ENCODE data around the gene CAT. TPM values are rescaled to one million over a fixed set of nuclear protein-coding genes. Genes with fewer than 3 reads are reported as not detected.

Gene CAT
- total and polyA plus RNA-seq, 4 donors = 91.8 to 319 (median 106) TPM

DNA sequence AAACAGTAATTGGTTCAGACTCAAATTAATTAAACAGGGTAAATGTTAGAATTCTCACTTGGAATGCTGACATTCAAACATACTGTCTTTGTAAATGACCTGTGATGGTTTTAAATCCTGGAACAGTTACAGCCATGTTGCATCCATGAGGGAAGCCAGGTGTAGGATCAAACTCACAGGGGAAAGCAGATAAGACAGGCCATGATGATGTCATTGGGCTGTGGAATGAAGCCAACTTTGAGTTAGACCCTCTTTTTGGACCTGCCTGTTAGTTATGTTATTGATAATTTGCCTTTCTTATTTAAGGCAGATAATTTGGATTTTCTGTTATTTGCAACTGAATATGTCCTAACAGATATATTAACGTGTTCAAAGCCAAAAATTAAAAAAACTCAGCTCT lies 41.6 kb upstream of the CAT start:
- WGBS, 2 donors = 80 to 98% methylated on average over 1 of the region's 1 CpG
- Histone ChIP-seq H3K36me3 (ENCODE audit: control insufficient read depth in 4 of 4, insufficient read depth in 4 of 4, low read length in 4 of 4) (no peaks in the 10 kb centered on the region), H3K9me3 (ENCODE audit: control insufficient read depth in 4 of 4, insufficient read depth in 3 of 4, low read length in 3 of 4) (peaks cover 0 to 3% (median under 1%) of the 10 kb centered on the region in 4 donors), H3K4me1 (ENCODE audit: control insufficient read depth in 5 of 5, insufficient read depth in 5 of 5, low read length in 5 of 5) (no peaks in the 10 kb centered on the region), H3K9ac (ENCODE audit: insufficient read depth in 1 of 2, low read length in 2 of 2) (no peak overlapping the region), H3K4me3 (no peak overlapping the region), H3K27me3 (ENCODE audit: control insufficient read depth in 3 of 3, insufficient read depth in 3 of 3, low read length in 2 of 3) (no peaks in the 10 kb centered on the region), H3K27ac (ENCODE audit: low read depth in 1 of 2, low read length in 1 of 2) (no peak overlapping the region)
- TF ChIP-seq CTCF (IDR thresholded peaks at IDR 0.05; ENCODE audit: control extremely low read depth, extremely low read depth) = no peak
- DNase-seq (no peak), ATAC-seq (ENCODE audit: insufficient read depth, low FRiP score) (no peak)

- no peak overlapping the region for H3K4me3 ChIP-seq
- H3K36me3 ChIP-seq (ENCODE audit: control insufficient read depth in 4 of 4, insufficient read depth in 4 of 4, low read length in 4 of 4) = no peaks in the 10 kb centered on the region
- DNase-seq (no peak), ATAC-seq (ENCODE audit: insufficient read depth, low FRiP score) (no peak)
- WGBS, 2 donors = 81 to 82% methylated on average over 2 of the region's 2 CpGs
- H3K4me1 ChIP-seq (ENCODE audit: control insufficient read depth in 5 of 5, insufficient read depth in 5 of 5, low read length in 5 of 5) = no peaks in the 10 kb centered on the region
- no peak overlapping the region for H3K27ac ChIP-seq (ENCODE audit: low read depth in 1 of 2, low read length in 1 of 2)
- peaks cover 0 to 3% (median under 1%) of the 10 kb centered on the region in 4 donors for H3K9me3 ChIP-seq (ENCODE audit: control insufficient read depth in 4 of 4, insufficient read depth in 3 of 4, low read length in 3 of 4)
- H3K9ac ChIP-seq (ENCODE audit: insufficient read depth in 1 of 2, low read length in 2 of 2) = no peak overlapping the region
- no peak for TF ChIP-seq CTCF (IDR thresholded peaks at IDR 0.05; ENCODE audit: control extremely low read depth, extremely low read depth)
- H3K27me3 ChIP-seq (ENCODE audit: control insufficient read depth in 3 of 3, insufficient read depth in 3 of 3, low read length in 2 of 3) = no peaks in the 10 kb centered on the region
These were observed 40.9 kb upstream of the CAT start for GRCh38 chr11:34397811-34398210.

DNA sequence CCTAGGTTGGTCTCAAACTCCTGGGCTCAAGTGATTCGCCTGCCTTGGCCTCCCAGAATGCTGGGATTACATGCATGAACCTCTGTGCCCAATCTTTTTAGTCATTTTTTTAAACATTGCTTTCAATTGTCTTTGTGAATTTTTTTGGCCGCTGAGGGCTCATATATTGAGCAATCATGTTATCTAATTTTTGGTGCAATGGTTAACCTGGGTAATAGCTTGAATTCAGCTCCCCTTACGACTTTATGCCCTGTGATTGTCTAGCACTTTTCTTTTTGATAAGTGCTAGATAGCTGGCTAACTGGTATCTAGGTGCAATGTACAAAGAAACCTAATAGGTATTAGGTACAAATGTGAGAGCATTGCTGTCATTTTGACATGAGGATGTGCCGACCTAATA lies 35.3 kb upstream of the CAT start:
- no peak for TF ChIP-seq CTCF (IDR thresholded peaks at IDR 0.05; ENCODE audit: control extremely low read depth, extremely low read depth)
- Histone ChIP-seq H3K27me3 (ENCODE audit: control insufficient read depth in 3 of 3, insufficient read depth in 3 of 3, low read length in 2 of 3) (no peaks in the 10 kb centered on the region), H3K9ac (ENCODE audit: insufficient read depth in 1 of 2, low read length in 2 of 2) (no peak overlapping the region), H3K9me3 (ENCODE audit: control insufficient read depth in 4 of 4, insufficient read depth in 3 of 4, low read length in 3 of 4) (peaks cover 0 to 3% (median 0%) of the 10 kb centered on the region in 4 donors), H3K36me3 (ENCODE audit: control insufficient read depth in 4 of 4, insufficient read depth in 4 of 4, low read length in 4 of 4) (no peaks in the 10 kb centered on the region), H3K4me3 (no peak overlapping the region), H3K4me1 (ENCODE audit: control insufficient read depth in 5 of 5, insufficient read depth in 5 of 5, low read length in 5 of 5) (no peaks in the 10 kb centered on the region), H3K27ac (ENCODE audit: low read depth in 1 of 2, low read length in 1 of 2) (no peak overlapping the region)
- no peak for ATAC-seq (ENCODE audit: insufficient read depth, low FRiP score)
- 67 to 82% methylated on average over 4 of the region's 4 CpGs for WGBS, 2 donors
- no peak for DNase-seq

DNA sequence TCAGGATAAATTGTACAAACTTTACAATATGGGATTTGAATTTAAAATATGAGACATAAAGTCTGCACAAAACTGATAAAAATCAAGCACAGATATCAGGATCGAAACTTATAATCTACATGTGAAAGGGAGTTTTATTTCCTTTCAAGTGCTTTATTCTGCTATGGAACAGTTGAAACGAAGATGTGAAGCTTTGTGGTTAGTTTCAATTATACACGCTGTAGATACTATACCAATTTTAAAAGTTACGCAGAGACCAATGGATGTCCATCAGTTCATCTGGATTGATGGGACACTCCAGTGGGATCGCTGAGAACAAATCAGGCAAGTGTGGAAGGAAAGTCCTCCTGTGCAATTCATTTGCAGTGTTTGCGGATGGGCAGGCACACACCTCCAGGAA lies 34.5 kb upstream of the CAT start:
- 91 to 92% methylated on average over 6 of the region's 6 CpGs for WGBS, 2 donors
- Histone ChIP-seq H3K4me3 (no peak overlapping the region), H3K9me3 (ENCODE audit: control insufficient read depth in 4 of 4, insufficient read depth in 3 of 4, low read length in 3 of 4) (peaks cover 0 to 3% (median 0%) of the 10 kb centered on the region in 4 donors), H3K27me3 (ENCODE audit: control insufficient read depth in 3 of 3, insufficient read depth in 3 of 3, low read length in 2 of 3) (no peaks in the 10 kb centered on the region), H3K27ac (ENCODE audit: low read depth in 1 of 2, low read length in 1 of 2) (no peak overlapping the region), H3K36me3 (ENCODE audit: control insufficient read depth in 4 of 4, insufficient read depth in 4 of 4, low read length in 4 of 4) (no peaks in the 10 kb centered on the region), H3K9ac (ENCODE audit: insufficient read depth in 1 of 2, low read length in 2 of 2) (no peak overlapping the region), H3K4me1 (ENCODE audit: control insufficient read depth in 5 of 5, insufficient read depth in 5 of 5, low read length in 5 of 5) (no peaks in the 10 kb centered on the region)
- ATAC-seq (ENCODE audit: insufficient read depth, low FRiP score) (no peak), DNase-seq (no peak)
- no peak for TF ChIP-seq CTCF (IDR thresholded peaks at IDR 0.05; ENCODE audit: control extremely low read depth, extremely low read depth)

Data from lung (tissue), 12 donors.